NK-92 treated with Interleukin-12 subunit alpha and Interleukin-12 subunit beta, amount 100 ng/mL, for 24 hours (cell line): ENCODE data around the gene ZNG1B.
"Not testable (repeated sequence)": the region's sequence is repeated elsewhere in the genome, so short reads cannot be mapped to it uniquely, and the experiment has no call there.

Experiments
- DNase-seq: peaks from one replicate; lab custom pipeline; 2025; lab: John Stamatoyannopoulos, UW

The ZNG1B gene

DNA sequence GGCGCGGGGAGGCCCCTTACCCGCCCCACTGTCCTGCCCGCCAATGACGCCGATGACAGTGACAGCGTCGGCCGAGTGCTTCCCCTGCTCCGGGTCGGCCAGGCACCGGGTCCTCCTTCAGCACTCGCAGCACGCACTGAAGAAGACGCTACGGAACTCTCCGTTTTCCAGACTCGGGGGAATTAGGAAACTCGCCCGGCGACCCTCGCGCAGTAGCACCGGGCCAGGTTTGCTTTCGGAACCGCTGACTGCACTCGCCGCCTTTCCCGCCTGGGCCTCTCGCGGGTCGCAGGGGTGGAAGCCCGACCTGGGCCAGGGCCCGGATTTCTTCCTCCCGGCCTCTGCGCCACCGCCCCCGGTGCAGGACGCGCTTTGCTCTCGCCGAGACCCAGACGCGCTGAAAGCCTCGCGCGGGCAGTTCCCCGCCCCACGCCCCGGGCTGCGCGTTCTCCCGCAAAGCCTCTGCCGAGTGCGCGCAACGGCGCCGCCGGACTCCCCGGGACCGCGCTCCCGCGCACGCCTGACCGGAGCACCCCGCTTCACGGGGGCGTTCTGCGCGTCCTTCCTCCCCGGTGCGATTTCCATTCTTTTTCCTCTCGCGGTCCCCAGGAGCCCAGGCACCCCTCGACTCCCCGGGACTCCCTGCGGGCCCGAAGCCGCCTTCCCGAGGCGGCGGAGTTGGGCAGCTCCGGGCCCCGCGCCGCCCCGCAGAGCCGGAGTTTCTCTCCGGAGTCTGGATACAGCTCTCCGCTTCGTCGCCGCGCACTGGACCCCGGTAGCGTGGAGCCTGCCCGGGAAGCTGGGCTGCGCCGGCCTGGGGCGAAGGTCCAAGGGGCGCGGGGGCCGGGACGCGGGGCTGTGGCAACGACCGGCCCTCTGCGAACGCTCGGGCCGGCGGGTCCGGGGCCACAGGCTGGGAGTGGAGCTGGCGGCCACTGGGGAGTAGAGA, 65.9 kb downstream of the ZNG1B start:
- not testable (repeated sequence) for DNase-seq

DNA sequence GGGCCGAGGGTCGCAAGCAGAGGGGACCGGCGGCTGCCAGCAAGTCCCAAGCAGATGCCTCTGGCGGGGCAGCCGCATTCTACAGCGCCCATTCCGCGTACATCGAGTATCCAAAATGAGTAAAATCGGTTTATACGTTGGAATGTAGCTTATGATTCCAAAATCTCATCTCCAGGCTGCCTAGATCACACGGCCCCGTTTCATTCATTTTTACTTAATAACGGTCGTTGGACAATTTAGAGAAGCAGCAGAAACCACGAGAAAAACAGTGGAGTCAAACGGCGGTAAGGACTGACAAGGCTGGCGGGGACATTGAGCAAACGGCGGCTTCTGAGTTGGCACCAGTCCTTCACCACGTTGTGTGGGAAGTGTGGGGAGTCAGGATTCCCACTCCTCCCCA, 66.6 kb downstream of the ZNG1B start:
- DNase-seq = not testable (repeated sequence)

DNA sequence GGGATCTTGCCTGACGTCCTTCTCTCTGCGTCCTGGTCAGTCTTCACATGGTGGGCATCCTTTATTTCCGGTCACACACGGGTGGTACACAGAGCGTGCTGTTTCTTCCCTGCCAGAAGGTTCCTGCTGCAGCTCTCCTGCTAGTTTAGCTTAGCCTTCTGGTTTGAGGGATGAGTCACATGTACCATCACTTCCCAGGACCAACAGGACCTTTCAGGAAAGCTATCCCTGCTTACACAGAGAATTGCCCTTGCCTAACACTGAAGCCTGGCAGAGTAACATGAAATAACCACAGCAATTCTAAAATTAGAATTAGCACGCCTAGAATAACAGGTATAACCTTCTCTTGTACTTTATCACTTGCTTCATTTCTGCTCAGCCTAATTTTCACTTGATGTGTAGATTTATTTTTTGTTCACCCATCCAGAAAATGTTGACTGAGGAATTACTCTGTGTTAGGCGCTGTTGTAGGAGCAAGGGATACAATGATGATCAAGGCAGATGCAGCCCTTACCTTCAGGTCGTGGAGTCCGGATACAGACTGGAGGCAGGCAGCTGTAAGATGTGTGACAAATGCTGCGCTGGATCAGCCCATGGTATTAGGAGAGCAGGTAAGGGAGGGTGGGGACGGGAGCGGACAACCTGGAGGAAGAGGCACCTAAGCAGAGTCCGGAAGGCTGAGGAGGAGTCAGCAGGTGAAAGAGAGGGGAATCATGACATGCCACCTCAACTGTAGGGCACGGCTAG, 70.1 kb downstream of the ZNG1B start:
- not testable (repeated sequence) for DNase-seq

DNA sequence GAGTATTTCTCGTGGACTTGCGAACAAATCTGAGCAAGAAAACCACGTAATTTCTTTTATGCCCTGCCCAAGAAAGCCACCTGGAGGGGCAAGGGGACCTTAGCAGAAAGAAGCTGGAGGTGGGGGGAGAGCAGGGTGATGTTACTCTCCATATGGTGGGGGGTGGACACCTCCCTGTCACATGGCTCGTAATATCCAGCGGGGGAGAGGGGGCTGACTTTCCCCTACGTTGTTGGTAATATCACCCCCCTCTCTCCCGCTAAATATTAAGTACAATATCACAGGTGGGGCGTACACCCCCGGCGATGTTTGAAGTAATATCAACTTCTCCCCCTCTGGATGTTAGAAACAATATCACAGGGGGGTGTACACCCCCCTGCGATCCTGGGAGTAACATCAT, 70.7 kb downstream of the ZNG1B start:
- not testable (repeated sequence) for DNase-seq

DNA sequence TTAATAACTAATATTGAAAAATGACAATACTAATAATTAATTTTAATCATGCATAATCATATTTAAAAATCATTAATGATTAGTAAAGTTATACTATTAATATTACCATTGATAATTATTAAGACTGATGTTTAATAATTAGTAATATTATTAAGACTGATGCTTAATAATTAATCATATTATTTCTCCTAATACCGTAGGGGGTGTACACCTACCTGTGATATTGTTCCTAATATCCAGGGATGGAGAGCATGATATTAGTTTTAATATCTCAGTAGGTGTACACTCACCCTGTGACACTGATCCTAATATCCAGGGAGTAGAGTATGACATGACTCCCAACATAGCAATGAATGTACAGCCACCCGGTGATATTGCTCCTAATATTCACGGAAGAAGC, 73.4 kb downstream of the ZNG1B start:
- not testable (repeated sequence) for DNase-seq

DNA sequence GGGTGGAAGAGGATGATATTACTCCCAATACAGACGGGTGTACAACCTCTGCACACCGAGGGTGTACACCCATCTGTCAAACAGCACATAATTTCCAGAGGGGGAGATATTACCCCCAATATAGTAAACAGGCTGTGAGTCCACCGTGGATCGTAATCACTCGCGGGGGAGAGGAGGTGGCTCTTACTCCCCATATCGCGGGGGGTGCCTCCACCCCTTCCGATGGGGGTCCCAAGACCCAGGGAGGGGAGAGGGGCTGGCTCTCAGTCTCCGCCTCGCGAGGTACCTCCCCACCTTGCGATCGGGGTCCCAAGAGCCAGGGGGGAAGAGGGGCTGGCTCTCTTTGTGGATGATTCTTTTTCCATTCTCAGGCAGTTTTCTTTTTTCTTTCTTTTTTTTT, 74.4 kb downstream of the ZNG1B start:
- DNase-seq = not testable (repeated sequence)

DNA sequence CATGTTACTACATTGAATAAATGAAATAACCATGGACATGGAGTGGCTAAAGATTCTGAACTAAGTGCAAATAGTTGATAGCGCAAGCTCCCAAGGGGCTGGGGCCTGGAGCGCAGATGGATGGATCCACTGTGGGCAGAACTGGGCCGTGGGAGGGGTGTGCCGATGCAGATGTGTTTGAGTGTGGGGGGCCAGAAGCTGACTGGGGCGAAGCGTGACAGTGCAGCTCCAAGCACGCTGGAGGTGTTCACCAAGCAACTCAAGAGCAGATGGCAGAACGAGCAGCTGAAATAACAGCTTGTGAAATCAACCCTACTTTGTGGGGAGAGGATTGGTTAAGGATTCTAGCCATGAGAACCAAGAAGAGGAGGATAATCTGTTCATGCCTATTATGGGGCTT, 78.0 kb downstream of the ZNG1B start:
- not testable (repeated sequence) for DNase-seq

DNA sequence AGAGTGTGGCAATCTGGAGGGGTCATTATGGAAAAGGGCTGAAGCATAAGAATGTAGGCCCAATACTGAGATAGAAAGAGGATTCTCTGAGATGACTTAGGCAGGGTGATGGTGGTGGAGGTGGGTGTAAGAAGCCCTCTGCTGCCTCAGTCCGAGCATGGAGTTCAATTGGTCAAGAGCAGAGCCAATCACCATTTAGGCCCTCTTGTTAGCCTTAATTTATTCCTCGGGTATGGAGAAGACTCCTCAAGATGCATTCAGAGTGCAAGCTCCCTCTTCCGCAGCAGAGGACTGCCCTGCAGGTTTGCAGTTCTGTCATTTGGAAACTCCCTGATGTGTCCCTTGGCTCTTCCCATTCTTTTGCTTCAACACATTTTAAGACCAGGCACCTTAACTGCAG, 78.5 kb downstream of the ZNG1B start:
- not testable (repeated sequence) for DNase-seq

DNA sequence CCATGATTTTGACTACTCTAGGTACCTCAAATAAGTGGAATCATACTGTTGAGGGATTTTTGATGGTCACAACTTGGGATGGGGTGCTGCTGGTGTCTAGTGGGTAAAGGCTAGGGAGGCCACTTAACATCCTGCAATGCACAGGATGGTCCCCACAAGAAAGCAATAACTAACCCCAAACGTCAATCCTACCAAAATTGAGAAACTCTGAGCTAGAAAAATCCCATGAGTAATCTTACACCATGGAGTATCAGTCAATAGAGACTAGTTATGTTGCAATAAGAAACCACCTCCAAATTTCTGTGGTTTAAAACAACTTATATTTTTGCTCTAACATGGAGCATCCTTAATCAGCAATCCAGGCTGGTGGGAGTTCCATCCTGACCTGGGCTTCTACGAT, 79.5 kb downstream of the ZNG1B start:
- not testable (repeated sequence) for DNase-seq

DNA sequence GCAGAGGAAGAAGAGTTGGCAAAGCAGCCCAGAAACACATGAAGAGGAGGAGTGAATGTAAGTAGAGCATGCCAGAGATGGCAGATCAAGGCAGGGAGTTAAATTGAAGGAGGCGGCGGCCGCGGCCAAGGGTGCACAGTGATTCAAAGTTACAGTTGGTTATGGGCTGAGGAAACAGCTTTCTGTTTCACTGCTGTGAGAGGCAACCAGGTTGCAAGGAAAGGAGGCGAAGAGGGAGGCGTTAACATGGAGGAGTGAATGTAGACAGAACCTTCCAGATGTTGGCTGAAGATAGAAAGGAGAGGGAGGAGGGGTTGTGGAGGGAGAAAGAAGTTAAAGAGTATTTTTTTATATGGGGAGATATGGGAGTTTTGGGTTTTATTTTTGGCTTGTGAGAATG, 83.3 kb downstream of the ZNG1B start:
- DNase-seq = not testable (repeated sequence)

DNA sequence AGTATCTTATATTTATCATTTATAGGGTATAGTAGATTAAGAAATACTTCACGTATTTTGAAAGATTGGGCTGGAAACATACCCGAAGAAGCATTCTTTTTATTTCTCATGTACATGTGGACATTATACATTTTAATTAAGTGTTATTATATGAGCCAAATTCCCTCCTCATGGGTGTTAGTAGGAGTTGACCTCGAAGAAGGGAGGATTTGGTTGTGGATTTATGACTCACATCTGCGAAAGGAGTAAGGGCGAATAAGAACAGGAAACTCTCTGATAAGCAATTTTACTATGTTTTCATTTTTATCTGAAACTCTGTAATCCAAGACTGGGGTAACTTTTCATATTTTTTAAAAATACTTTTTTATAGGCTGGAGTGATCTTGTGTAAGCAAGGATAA, 84.0 kb downstream of the ZNG1B start:
- not testable (repeated sequence) for DNase-seq

DNA sequence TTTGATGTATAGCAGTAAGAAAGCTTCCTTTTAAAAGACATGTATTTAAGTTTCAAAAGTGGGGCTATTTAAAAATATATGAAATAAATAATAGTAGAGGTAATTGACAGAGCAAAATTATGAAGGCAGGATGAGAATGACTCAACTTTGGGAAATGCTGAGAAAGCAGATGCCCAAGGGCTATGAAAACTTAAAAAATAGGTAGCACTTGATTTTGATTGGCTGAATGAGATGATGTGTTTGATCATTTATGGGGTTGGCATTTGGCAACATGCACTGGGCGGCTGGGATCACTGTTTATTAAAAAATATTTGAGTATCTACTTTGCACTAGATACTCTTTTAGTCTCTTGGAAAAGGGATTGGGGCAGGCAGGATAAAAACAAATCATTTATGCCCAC, 87.5 kb downstream of the ZNG1B start:
- not testable (repeated sequence) for DNase-seq

DNA sequence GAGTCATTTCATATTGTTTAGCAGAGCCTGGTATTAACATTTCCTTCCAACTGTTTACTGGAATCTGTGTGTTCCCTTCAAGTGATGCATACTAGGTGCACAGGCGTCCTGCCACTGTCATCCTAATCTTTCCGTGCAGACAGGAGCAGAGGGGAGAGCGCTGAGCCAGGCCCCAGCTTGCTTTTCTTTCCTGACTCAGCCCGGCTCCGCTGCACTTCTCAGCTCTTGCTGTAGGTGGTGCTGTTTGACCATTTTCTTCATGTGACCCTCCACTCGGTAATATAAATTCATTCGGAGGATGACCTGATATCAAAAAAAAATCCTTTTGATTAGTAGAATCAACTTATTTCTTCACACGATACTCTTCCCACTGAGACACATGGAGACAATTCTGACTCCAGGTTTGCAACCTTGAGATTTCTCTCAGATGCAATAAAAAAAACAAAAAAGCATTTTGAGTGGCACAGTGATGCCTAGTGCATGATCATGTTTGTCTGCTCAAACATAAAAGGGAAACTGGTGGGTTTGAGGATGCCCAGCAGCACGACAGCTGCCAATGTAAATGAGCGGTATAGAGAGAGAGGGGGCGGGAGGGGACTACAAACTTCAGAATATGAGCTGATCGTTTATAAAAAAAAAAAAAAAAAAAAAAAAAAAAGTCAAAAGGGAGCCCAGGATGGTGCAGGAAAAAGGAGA, 90.0 kb downstream of the ZNG1B start:
- DNase-seq = not testable (repeated sequence)

DNA sequence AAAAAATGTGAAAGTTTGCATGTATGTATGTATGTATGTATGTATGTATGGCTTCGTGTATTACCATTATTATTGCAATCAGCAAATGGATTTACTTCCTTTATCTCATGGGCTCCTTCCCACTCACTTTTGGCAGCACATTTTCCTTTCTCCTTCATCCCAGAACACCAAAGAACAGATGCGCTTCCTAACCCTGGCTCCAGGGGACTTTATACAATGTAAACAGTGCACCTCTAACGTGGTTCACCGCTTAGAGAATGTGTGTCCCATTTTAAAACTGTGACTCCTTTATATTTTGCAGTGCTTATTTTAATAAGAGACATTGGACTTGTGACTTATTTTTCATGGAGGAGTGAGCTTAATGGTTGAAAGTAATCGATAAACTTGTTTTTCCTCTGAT, 90.6 kb downstream of the ZNG1B start:
- DNase-seq = not testable (repeated sequence)

DNA sequence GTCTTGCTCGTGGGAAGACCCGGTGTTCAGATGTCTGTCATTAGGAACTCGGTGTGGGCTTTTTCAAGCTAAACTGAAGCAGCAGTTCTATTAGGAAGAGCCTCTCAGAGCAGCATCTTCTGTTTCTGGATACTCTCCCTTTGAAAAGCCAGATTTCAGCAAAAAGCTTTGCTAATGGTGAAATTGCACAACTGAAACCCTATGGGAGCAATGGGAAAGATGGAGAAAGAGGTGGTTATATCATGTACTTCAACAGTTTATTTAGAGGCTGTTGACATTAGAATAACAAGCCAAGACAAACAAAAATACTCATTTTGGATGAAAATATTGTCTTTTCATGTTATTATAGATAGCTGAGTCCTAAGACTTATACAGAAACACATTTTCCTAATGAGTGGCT, 91.4 kb downstream of the ZNG1B start:
- DNase-seq = not testable (repeated sequence)

DNA sequence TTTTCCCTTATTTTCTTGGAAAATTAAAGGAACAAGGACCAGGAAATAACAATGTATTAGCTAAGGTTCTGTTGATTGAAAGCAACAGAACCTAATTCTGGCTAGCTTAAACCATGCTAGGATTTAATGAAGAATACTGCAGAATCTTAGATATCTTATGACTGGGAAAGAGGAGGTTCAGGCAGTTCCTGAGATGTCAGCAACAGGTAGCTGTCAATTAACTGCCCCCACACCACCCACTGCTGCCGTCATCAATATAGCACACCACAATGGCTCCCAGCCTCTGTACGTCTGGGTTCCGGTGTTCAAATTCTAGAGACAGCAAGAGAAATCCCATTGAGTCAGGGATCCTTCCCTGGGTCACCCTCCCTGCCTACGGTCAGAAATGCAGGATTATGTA, 95.5 kb downstream of the ZNG1B start:
- DNase-seq = not testable (repeated sequence)

DNA sequence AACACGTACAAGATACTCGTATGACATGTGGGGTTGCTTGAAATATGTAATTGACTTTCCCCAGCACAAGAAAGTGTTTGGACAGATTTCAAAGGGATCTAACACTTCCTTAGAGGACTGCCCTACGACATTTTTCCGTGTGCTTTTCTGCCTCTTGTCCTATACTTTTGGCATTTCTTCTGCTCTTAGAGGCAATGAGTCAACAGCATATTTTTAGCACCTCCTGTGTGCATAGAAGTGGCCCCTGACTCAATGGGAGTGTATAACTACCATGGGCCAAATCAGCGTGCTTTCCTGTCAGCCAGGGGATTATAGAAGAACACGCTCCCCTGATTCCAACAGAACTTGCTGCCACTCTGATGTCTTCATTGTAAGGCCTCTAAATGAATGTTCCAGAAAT, 99.1 kb downstream of the ZNG1B start:
- not testable (repeated sequence) for DNase-seq

DNA sequence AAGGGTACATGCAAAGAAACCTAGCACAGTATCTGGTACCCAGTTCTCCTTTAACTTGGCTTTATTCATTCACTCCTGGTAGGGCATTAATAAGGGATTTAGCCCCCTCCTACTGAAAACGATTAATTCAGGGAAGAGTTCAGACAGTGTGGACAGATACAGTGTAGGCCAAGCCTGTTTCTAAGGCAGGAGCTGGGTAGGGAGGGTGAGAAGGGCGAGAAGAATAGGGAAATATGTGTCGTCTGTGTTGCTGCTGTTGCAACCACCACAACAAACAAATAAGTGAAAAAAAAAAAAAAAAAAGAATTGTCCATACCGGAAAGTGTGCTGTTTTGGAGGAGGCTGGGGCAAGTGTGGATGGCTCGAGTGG, 103.3 kb downstream of the ZNG1B start:
- DNase-seq = not testable (repeated sequence)

DNA sequence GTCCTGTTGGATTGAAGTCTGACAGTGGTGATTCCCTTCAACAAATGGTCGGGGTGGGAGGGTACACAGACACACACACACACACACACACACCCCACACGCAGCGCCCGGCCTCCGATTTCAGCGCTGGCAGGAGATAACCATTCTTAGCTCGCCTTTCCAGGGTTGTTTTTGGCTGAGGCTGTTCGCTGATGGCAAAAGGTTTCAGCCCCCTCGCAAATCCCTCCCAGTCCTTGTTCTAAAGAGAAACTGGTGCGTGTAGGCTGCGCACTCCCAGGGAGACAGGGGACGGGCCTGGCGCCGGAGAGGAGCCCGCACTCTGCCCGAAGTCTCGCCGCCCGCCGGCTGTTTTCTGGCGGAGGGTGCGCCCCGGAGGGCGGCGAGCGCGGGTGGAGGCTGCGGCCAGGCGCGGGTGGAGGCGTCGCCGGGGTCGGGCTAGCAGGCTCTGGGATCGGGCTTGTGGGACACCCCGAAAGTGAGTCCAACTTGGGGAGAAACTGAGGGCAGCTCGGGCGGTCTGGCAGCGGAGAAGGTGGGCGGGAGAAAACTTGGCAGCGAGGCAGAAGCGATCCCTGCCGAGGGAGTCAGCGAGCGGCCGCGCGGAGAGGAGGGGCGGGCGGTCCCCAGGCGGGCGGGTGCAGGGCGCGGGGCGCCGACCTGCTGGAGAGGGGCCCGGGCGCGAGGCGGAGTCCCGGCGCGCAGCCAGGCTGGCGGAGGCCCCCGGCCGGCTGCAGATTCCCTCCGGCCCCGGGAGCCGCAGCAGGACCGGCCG, 103.9 kb downstream of the ZNG1B start:
- DNase-seq = not testable (repeated sequence)

DNA sequence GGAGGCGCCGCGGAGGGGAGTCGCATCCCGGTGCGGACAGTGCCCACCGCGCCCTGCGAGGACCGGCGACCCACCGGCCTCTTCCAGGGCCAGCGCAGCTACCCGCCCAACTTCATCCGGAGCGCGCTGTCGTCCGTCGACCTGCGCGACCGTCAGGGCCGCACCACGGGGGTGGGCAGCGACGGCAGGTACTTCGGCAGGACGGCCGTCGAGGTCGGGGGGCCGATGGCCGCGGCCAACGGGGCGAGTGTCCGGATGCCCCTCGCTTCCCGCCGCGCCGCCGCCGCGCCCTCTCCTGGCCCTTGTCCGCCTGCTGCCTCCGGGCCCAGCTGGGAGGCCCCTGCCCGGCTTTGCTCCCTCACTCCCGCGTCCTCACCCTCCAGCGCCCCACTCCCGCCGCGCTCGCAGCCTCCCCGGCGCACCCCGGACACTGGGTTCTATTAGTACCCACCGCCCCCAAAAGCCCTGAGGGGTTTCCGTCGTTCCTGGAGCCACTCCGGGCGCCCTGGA, 104.5 kb downstream of the ZNG1B start:
- DNase-seq = not testable (repeated sequence)

DNA sequence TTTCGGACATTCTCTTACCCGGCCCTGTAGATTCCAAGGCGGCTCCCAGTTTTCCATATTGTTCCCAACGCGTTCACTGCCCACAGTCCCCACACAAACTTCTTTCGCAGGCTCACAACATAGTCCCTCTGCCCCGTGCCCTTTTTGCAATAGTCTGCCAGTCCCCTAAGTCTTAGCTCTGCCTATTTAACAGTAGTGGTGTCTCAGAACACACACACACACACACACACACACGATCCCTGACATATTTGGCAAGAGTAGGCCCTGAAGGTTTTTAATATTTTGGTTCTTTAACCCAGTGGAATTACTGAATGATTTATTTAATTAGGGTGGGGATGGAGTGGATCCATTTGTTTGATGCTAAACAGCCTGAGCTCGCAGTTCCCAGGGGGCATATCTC, 105.0 kb downstream of the ZNG1B start:
- not testable (repeated sequence) for DNase-seq
